AG08396 (cell line): ENCODE data around the gene GAS2L2.
A peak's percentile ranks its signal among the peaks of the same experiment; 100 is the strongest.

Source experiments
- DNase-seq: peaks from one replicate; pipeline ENCODE4 v3.0.0; 2012; ENCODE audit warnings: low spot score, mixed read lengths

The GAS2L2 gene

GRCh38 chr17:35752945-35753764 lies at the start of gene GAS2L2:
Gene GAS2L2 (minus strand): TSS chr17:35753239. CDS start chr17:35752850, 389 bp downstream.
- DNase-seq = no peak

- DNase-seq = no peak
Measured at GRCh38 chr17:35801583-35802224, 48.7 kb upstream of the GAS2L2 start.

- peak; percentile 81 for DNase-seq
Measured at GRCh38 chr17:35799942-35800341, 46.9 kb upstream of the GAS2L2 start.

GRCh38 chr17:35797918-35798317 lies 44.9 kb upstream of the GAS2L2 start:
- DNase-seq = no peak

GRCh38 chr17:35797370-35797769 lies 44.3 kb upstream of the GAS2L2 start:
- no peak for DNase-seq

- DNase-seq = no peak
Measured at GRCh38 chr17:35796942-35797341, 43.9 kb upstream of the GAS2L2 start.

GRCh38 chr17:35795871-35796265 lies 42.8 kb upstream of the GAS2L2 start:
- DNase-seq = no peak

GRCh38 chr17:35795007-35795870 lies 42.2 kb upstream of the GAS2L2 start, which contains the start of gene MMP28:
Gene MMP28 (minus strand): TSS chr17:35795641. CDS start chr17:35795377, 264 bp downstream.
- DNase-seq = peak; percentile 64

GRCh38 chr17:35793257-35793656 lies 40.2 kb upstream of the GAS2L2 start:
- no peak for DNase-seq

GRCh38 chr17:35791681-35792350 lies 38.8 kb upstream of the GAS2L2 start:
- DNase-seq = no peak

GRCh38 chr17:35790841-35791240 lies 37.8 kb upstream of the GAS2L2 start:
- no peak for DNase-seq

GRCh38 chr17:35788477-35789368 lies 35.7 kb upstream of the GAS2L2 start:
- DNase-seq = peak; percentile 86

- no peak for DNase-seq
Measured at GRCh38 chr17:35786941-35787432, 33.9 kb upstream of the GAS2L2 start.

GRCh38 chr17:35784895-35785294 lies 31.9 kb upstream of the GAS2L2 start:
- no peak for DNase-seq

GRCh38 chr17:35780950-35781349 lies 27.9 kb upstream of the GAS2L2 start:
- DNase-seq = no peak

GRCh38 chr17:35778641-35779196 lies 25.7 kb upstream of the GAS2L2 start:
- DNase-seq = no peak

- DNase-seq = no peak
Measured at GRCh38 chr17:35775583-35775982, 22.5 kb upstream of the GAS2L2 start.

GRCh38 chr17:35775039-35775438 lies 22.0 kb upstream of the GAS2L2 start:
- no peak for DNase-seq

GRCh38 chr17:35774499-35774898 lies 21.5 kb upstream of the GAS2L2 start:
- DNase-seq = peak; percentile 67
